ENCODE results near the gene TXNDC12.

TXNDC12 gene

GRCh38 chr1:51978099-51978498 lies 76.9 kb downstream of the TXNDC12 start:
- Histone ChIP-seq H3K36me3 (ENCODE audit: insufficient read depth, low read length) (no peaks in the 10 kb centered on the region), H3K27ac (no peak overlapping the region)
- TF ChIP-seq FOXP2 (optimal IDR thresholded peaks at IDR 0.05; ENCODE audit: control extremely low read depth, extremely low read length, insufficient read depth): no peak
- TF ChIP-seq POLR2AphosphoS5 (IDR thresholded peaks at IDR 0.05; ENCODE audit: borderline replicate concordance, low read depth, low read length): no peak

GRCh38 chr1:51976846-51977602 lies 78.0 kb downstream of the TXNDC12 start:
- Histone ChIP-seq H3K4me3 (no peak overlapping the region), H3K27ac (no peak overlapping the region), H3K36me3 (ENCODE audit: insufficient read depth, low read length) (no peaks in the 10 kb centered on the region), H3K9ac (ENCODE audit: insufficient read length) (no peak overlapping the region), H3K9me3 (ENCODE audit: low read depth, low read length) (no peaks in the 10 kb centered on the region)
- DNase-seq (ENCODE audit: low read depth, low spot score): no peak
- TF ChIP-seq POLR2AphosphoS5 (IDR thresholded peaks at IDR 0.05; ENCODE audit: borderline replicate concordance, low read depth, low read length) (no peak), FOXP2 (optimal IDR thresholded peaks at IDR 0.05; ENCODE audit: control extremely low read depth, extremely low read length, insufficient read depth) (no peak), EZH2 (IDR thresholded peaks at IDR 0.05) (no peak)

More at GRCh38 chr1:51978099-51978498, 76.9 kb downstream of the TXNDC12 start:
- DNase-seq (ENCODE audit: low read depth, low spot score): no peak
- H3K9ac ChIP-seq (ENCODE audit: insufficient read length): no peak overlapping the region
- H3K9me3 ChIP-seq (ENCODE audit: low read depth, low read length): no peaks in the 10 kb centered on the region
- no peak overlapping the region for H3K4me3 ChIP-seq

DNA sequence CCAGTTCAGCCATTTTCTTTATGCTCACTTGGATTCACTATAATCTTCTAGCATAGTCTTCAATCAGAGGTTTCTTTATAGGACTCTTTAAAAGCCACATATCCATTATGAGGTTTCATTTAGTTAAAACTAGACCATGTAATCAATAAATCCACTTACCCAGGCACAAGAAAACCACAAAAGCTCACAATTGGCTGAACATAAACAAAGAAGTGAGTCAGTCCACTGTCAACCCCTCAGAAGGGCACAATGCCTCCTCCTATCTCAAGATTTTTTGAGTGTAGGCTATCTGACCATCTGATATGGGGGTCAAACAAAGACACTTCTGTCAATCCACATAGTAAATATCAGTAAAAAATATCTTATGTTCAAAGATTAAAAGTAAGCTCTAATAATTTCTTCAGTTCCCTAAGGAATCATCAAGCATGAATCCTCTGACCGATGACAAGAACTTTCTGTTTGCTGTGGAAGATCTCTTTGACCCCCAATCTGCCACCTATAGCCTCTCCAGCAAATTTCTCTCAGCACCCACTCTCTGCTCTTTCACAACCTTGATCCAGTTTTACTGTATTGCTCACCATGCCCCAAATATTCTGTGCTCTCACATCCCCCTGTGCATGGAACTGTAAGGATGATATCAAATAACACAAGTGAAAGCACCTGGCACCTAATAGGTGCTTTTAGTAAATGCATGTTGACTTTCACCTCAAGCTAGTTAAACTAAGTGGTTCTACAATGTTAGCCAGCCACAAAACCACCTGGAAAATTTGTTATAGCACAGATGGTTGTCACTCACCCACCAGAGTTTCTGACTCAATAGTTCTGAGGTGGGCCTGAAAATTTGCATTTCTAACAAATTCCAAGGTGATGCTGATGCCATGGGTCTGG lies 81.2 kb downstream of the TXNDC12 start:
- Histone ChIP-seq H3K36me3 (ENCODE audit: insufficient read depth, low read length) (no peaks in the 10 kb centered on the region), H3K27ac (no peak overlapping the region), H3K9ac (ENCODE audit: insufficient read length) (no peak overlapping the region), H3K9me3 (ENCODE audit: low read depth, low read length) (no peaks in the 10 kb centered on the region), H3K4me3 (no peak overlapping the region)
- no peak for TF ChIP-seq EZH2 (IDR thresholded peaks at IDR 0.05)
- no peak for TF ChIP-seq POLR2AphosphoS5 (IDR thresholded peaks at IDR 0.05; ENCODE audit: borderline replicate concordance, low read depth, low read length)
- TF ChIP-seq FOXP2 (optimal IDR thresholded peaks at IDR 0.05; ENCODE audit: control extremely low read depth, extremely low read length, insufficient read depth): no peak
- no peak for DNase-seq (ENCODE audit: low read depth, low spot score)

Data from SK-N-MC (cell line).